Neural crest cell (in vitro differentiated cells): Measurements from ENCODE around the gene BRD3OS. TPM values are rescaled to one million over a fixed set of nuclear protein-coding genes. Genes with fewer than 3 reads are reported as not detected.

Experiments used
- DNase-seq: peaks from one replicate; pipeline ENCODE4 v3.0.0; 2021; ENCODE audit warnings: low read depth, mixed read lengths, low spot score
- H3K27ac Mint-ChIP-seq: one replicate; pipeline ENCODE4 v1.8.0; 2021; ENCODE audit warnings: mild to moderate bottlenecking, mixed read lengths; ENCODE audit not compliant: unreplicated experiment
- H3K27me3 Mint-ChIP-seq: 2 replicates; pipeline ENCODE4 v1.8.0; 2021; ENCODE audit warnings: low read depth, mild to moderate bottlenecking, mixed read lengths
- H3K36me3 Mint-ChIP-seq: 2 replicates; pipeline ENCODE4 v1.8.0; 2021; ENCODE audit warnings: low read depth, mild to moderate bottlenecking, mixed read lengths
- H3K4me1 Mint-ChIP-seq: 2 replicates; pipeline ENCODE4 v1.8.0; 2021; ENCODE audit warnings: mixed read lengths
- H3K4me3 Mint-ChIP-seq: one replicate; pipeline ENCODE4 v1.8.0; 2021; ENCODE audit warnings: mild to moderate bottlenecking, mixed read lengths
- H3K9me3 Mint-ChIP-seq: 2 replicates; pipeline ENCODE4 v1.8.0; 2021; ENCODE audit warnings: mixed read lengths
- CTCF ChIP-seq: fragments of 200-600 bp; sonication (generic); conservative IDR thresholded peaks from 2 replicates; pipeline ENCODE4 v1.5.0; 2021; ENCODE audit warnings: antibody characterized with exemption, mild to moderate bottlenecking
- total RNA-seq: library from RNA; stranded (reverse); gene quantifications from 2 replicates; pipeline ENCODE4 v1.2.1, GENCODE V29; 2021

BRD3OS gene
- total RNA-seq, 1 donor from 2014 or later = 30.7 TPM

- no peak for TF ChIP-seq CTCF
- H3K4me3 Mint-ChIP-seq = peak overlapping the region; percentile 87
- H3K36me3 Mint-ChIP-seq = no peaks in the 10 kb centered on the region
- H3K27me3 Mint-ChIP-seq = no peaks in the 10 kb centered on the region
- no peaks in the 10 kb centered on the region for H3K9me3 Mint-ChIP-seq
- no peak for DNase-seq
- H3K4me1 Mint-ChIP-seq = peaks cover 23% of the 10 kb centered on the region
- H3K27ac Mint-ChIP-seq = no peak overlapping the region
These were observed 31.5 kb upstream of the BRD3OS start for GRCh38 chr9:133993635-133994253.

- H3K27ac Mint-ChIP-seq = no peak overlapping the region
- no peaks in the 10 kb centered on the region for H3K27me3 Mint-ChIP-seq
- H3K36me3 Mint-ChIP-seq = no peaks in the 10 kb centered on the region
- peak; percentile 99 for TF ChIP-seq CTCF
- peak; percentile 95 for DNase-seq
- H3K4me3 Mint-ChIP-seq = peak overlapping the region; percentile 86
- H3K9me3 Mint-ChIP-seq = no peaks in the 10 kb centered on the region
- peaks cover 23% of the 10 kb centered on the region for H3K4me1 Mint-ChIP-seq
These were observed 30.8 kb upstream of the BRD3OS start for GRCh38 chr9:133994353-133995011.

- H3K4me3 Mint-ChIP-seq = peak overlapping the region; percentile 84
- H3K36me3 Mint-ChIP-seq = no peaks in the 10 kb centered on the region
These were observed 30.0 kb upstream of the BRD3OS start for GRCh38 chr9:133995012-133995896.

GRCh38 chr9:133996531-133997520, 28.5 kb upstream of the BRD3OS start:
- peaks cover 4% of the 10 kb centered on the region for H3K27me3 Mint-ChIP-seq
- peaks cover 7% of the 10 kb centered on the region for H3K4me1 Mint-ChIP-seq
- no peak for DNase-seq
- TF ChIP-seq CTCF = no peak
- no peaks in the 10 kb centered on the region for H3K9me3 Mint-ChIP-seq
- H3K27ac Mint-ChIP-seq = peak overlapping the region; percentile 57
- H3K4me3 Mint-ChIP-seq = no peak overlapping the region
- no peaks in the 10 kb centered on the region for H3K36me3 Mint-ChIP-seq

More at GRCh38 chr9:133995012-133995896, 30.0 kb upstream of the BRD3OS start:
- no peaks in the 10 kb centered on the region for H3K9me3 Mint-ChIP-seq
- no peak for DNase-seq
- H3K27me3 Mint-ChIP-seq = peaks cover 3% of the 10 kb centered on the region
- no peak for TF ChIP-seq CTCF
- H3K4me1 Mint-ChIP-seq = peaks cover 15% of the 10 kb centered on the region
- no peak overlapping the region for H3K27ac Mint-ChIP-seq
